HL-60 (cell line): ENCODE measurements around the gene SDC4.

Experiments
- DNase-seq, 2 experiments: peaks; one replicate each; pipeline ENCODE4 v3.0.0-alpha.2; 2010 to 2020; ENCODE audit warnings: low read depth in 1 of 2, low spot score in 1 of 2
- H3K27ac ChIP-seq: fragments of 250-450 bp; sonication (Bioruptor Pico); replicated peaks from 2 replicates; pipeline ENCODE4 v1.5.1; 2020; ENCODE audit warnings: mild to moderate bottlenecking, moderate library complexity
- H3K27me3 ChIP-seq: fragments of 250-450 bp; sonication (Bioruptor Pico); 2 replicates; pipeline ENCODE4 v1.5.1; 2021; ENCODE audit warnings: mild to moderate bottlenecking, moderate library complexity; ENCODE audit not compliant: insufficient read depth, poor library complexity, severe bottlenecking
- H3K4me3 ChIP-seq: replicated peaks from 2 replicates; pipeline ENCODE4 v1.5.1; 2011; ENCODE audit warnings: mild to moderate bottlenecking, control low read depth, low read length; ENCODE audit not compliant: insufficient read depth
- CTCF ChIP-seq: IDR thresholded peaks from one replicate; pipeline ENCODE4 v1.5.1; 2011; ENCODE audit warnings: low read length, control low read depth, inconsistent platforms; ENCODE audit not compliant: insufficient read depth
- GABPA ChIP-seq: IDR thresholded peaks from 2 replicates; pipeline ENCODE4 v1.6.1; 2012; ENCODE audit warnings: low read depth
- POLR2AphosphoS5 ChIP-seq: IDR thresholded peaks from 2 replicates; pipeline ENCODE4 v1.6.1; 2012; ENCODE audit warnings: low read depth
- REST ChIP-seq: IDR thresholded peaks from 2 replicates; pipeline ENCODE4 v1.6.1; 2012; ENCODE audit warnings: low read depth; ENCODE audit not compliant: insufficient replicate concordance
- SPI1 ChIP-seq: IDR thresholded peaks from 2 replicates; pipeline ENCODE4 v1.6.1; 2012; ENCODE audit warnings: low read depth, mild to moderate bottlenecking, borderline replicate concordance

SDC4 gene

GRCh38 chr20:45392733-45393132, 44.5 kb upstream of the SDC4 start:
- Histone ChIP-seq H3K27ac (no peak overlapping the region), H3K27me3 (no peaks in the 10 kb centered on the region), H3K4me3 (no peak overlapping the region)
- no peak for DNase-seq
- no peak for TF ChIP-seq CTCF
- no peak for TF ChIP-seq POLR2AphosphoS5

DNA sequence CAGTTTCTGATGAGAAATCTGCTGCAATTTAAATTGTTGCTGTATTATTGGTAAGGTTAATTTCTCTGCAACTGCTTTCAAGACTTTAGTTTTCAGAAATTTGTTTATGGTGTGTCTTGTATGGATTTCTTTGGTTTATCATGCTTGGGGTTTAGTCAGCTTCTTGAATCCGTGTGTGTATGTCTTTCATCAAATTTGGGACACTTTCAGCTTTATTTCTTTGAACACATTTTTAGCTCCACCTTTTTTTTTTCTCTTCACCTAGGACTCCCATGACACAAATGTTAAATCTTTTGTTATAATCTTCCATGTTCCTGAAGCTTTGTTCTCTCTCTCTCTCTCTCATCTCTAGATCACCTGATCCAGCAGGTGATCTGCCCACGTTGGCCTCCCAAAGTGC, 43.3 kb upstream of the SDC4 start:
- no peak overlapping the region for H3K4me3 ChIP-seq
- DNase-seq = no peak
- H3K27ac ChIP-seq = no peak overlapping the region
- TF ChIP-seq SPI1 (no peak), CTCF (no peak), REST (no peak), POLR2AphosphoS5 (no peak), GABPA (no peak)
- H3K27me3 ChIP-seq = no peaks in the 10 kb centered on the region

GRCh38 chr20:45390931-45391330, 42.7 kb upstream of the SDC4 start:
- DNase-seq = no peak
- Histone ChIP-seq H3K4me3 (no peak overlapping the region), H3K27ac (no peak overlapping the region), H3K27me3 (no peaks in the 10 kb centered on the region)
- no peak for TF ChIP-seq CTCF
- TF ChIP-seq POLR2AphosphoS5 = no peak
- no peak for TF ChIP-seq GABPA
- TF ChIP-seq REST = no peak
- TF ChIP-seq SPI1 = no peak

DNA sequence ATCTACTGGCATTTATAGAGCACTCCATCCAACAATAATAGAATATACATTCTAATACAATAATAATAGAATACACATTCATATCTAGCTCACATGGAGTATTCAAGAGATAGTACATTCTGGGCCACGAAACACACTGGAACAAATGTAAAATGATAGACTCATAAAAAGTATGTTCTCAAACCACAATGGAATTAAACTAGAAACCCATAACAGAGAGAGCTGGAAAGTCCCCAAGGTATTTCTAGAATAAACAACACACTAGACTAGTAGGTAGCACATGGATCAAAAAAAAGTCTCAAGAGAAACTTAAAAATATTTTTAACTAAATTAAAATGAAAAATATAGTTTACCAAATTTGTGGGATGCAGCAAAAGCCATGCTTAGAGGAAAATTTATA, 39.0 kb upstream of the SDC4 start:
- no peak overlapping the region for H3K27ac ChIP-seq
- no peak for DNase-seq
- TF ChIP-seq REST (no peak), SPI1 (no peak), POLR2AphosphoS5 (no peak), CTCF (no peak), GABPA (no peak)
- H3K27me3 ChIP-seq = no peaks in the 10 kb centered on the region
- no peak overlapping the region for H3K4me3 ChIP-seq
